ENCODE measurements around the gene ZMYM2.

The ZMYM2 gene

GRCh38 chr13:20136781-20137703 is 178.5 kb downstream of the ZMYM2 start:
- DNase-seq (ENCODE audit: low read depth): no peak

GRCh38 chr13:20137875-20138274 is 179.3 kb downstream of the ZMYM2 start:
- DNase-seq (ENCODE audit: low read depth): no peak

- DNase-seq (ENCODE audit: low read depth): no peak
Measured at GRCh38 chr13:20140487-20140886, 182.0 kb downstream of the ZMYM2 start.
